H1 (cell line): ENCODE measurements around the gene TNPO3. TPM values are rescaled to one million over a fixed set of nuclear protein-coding genes. Genes with fewer than 3 reads are reported as not detected.

Source experiments
- CTCF ChIA-PET: fragments of 300-600 bp; sonication (Branson Sonifier 250); formaldehyde crosslinking; loops from one replicate; lab custom pipeline; 2021; ENCODE audit not compliant: partially characterized antibody; lab: Charles Lee
- POLR2A ChIA-PET: fragments of 300-600 bp; sonication (Branson Sonifier 250); formaldehyde crosslinking; loops from one replicate; lab custom pipeline; 2021; ENCODE audit warnings: inconsistent platforms; ENCODE audit not compliant: partially characterized antibody; lab: Charles Lee
- DNase-seq, 2 experiments: peaks; one replicate each; pipeline versions ENCODE4 v3.0.0 to v3.0.0-alpha.2; 2010 to 2022; ENCODE audit warnings: low spot score in 2 of 2, low read depth in 1 of 2, mixed read lengths in 1 of 2
- FAIRE-seq: peaks from 2 replicates; lab custom pipeline; 2011; peaks lifted over from hg19 to GRCh38; lab: Jason Lieb, UNC
- H2AFZ ChIP-seq: 2 replicates; pipeline ENCODE4 v1.8.1; 2012; ENCODE audit warnings: low read length, inconsistent platforms
- H2AK5ac ChIP-seq: 2 replicates; pipeline ENCODE4 v1.6.1; 2013; ENCODE audit warnings: low read depth, low read length
- H2BK120ac ChIP-seq: replicated peaks from 2 replicates; pipeline ENCODE3; 2013; ENCODE audit warnings: low read depth, low read length, inconsistent platforms
- H2BK12ac ChIP-seq: 2 replicates; pipeline ENCODE4 v1.6.1; 2013; ENCODE audit warnings: low read depth, low read length
- H2BK15ac ChIP-seq: 2 replicates; pipeline ENCODE4 v1.6.1; 2013; ENCODE audit warnings: low read length
- H2BK20ac ChIP-seq: 2 replicates; pipeline ENCODE4 v1.6.1; 2013; ENCODE audit warnings: low read length
- H2BK5ac ChIP-seq: 2 replicates; pipeline ENCODE4 v1.6.1; 2013; ENCODE audit warnings: low read depth, low read length
- H3K14ac ChIP-seq: 2 replicates; pipeline ENCODE4 v1.6.1; 2013; ENCODE audit warnings: inconsistent platforms; ENCODE audit not compliant: insufficient read length
- H3K18ac ChIP-seq: 2 replicates; pipeline ENCODE4 v1.6.1; 2013; ENCODE audit warnings: low read length; ENCODE audit errors: extremely low read depth
- H3K23ac ChIP-seq: 2 replicates; pipeline ENCODE4 v1.6.1; 2013; ENCODE audit warnings: inconsistent platforms; ENCODE audit not compliant: insufficient read length
- H3K23me2 ChIP-seq: 2 replicates; pipeline ENCODE4 v1.6.1; 2013; ENCODE audit warnings: low read depth, low read length
- H3K27ac ChIP-seq: 2 replicates; pipeline ENCODE4 v1.6.1; 2011; ENCODE audit warnings: low read depth, low read length, inconsistent platforms
- H3K27me3 ChIP-seq, 4 experiments: replicated peaks in 1 of 4; 1 replicate in 1 of 4; 2 replicates in 3 of 4; pipeline versions ENCODE4 v1.6.1 to v1.8.1; 2011 to 2013; ENCODE audit warnings: low read length in 3 of 4, mild to moderate bottlenecking in 3 of 4, inconsistent platforms in 2 of 4, mixed read lengths in 2 of 4, moderate library complexity in 1 of 4; ENCODE audit not compliant: control insufficient read depth in 3 of 4, insufficient read depth in 3 of 4; ENCODE audit errors: extremely low read depth in 1 of 4
- H3K36me3 ChIP-seq, 4 experiments: 2 replicates each; pipeline versions ENCODE4 v1.6.1 to v1.8.1; 2011 to 2013; ENCODE audit warnings: mild to moderate bottlenecking in 4 of 4, low read length in 3 of 4, moderate library complexity in 2 of 4, control low read depth in 1 of 4, inconsistent platforms in 1 of 4; ENCODE audit not compliant: insufficient read depth in 4 of 4, control insufficient read depth in 2 of 4
- H3K4ac ChIP-seq: replicated peaks from 2 replicates; pipeline ENCODE3; 2013; ENCODE audit warnings: low read length, low read depth, mixed read lengths, inconsistent platforms; ENCODE audit not compliant: insufficient read length
- H3K4me1 ChIP-seq, 4 experiments: replicated peaks in 1 of 4; 1 replicate in 1 of 4; 2 replicates in 3 of 4; pipeline versions ENCODE4 v1.6.1 to v1.8.1; 2011 to 2013; ENCODE audit warnings: low read length in 3 of 4, inconsistent platforms in 2 of 4, mixed read lengths in 1 of 4; ENCODE audit not compliant: insufficient read depth in 4 of 4, control insufficient read depth in 3 of 4
- H3K4me2 ChIP-seq, 2 experiments: 2 replicates each; pipeline versions ENCODE4 v1.6.1 to v1.8.1; 2011 to 2013; ENCODE audit warnings: low read depth in 2 of 2, low read length in 2 of 2, control low read depth in 1 of 2, inconsistent platforms in 1 of 2, mild to moderate bottlenecking in 1 of 2; ENCODE audit not compliant: insufficient read depth in 1 of 2
- H3K4me3 ChIP-seq, 4 experiments: fragments of 200-600, 300-600 bp in 1 of 4; sonication (generic), shearing (Covaris generic), sonication (Bioruptor Twin) in 1 of 4; 2 replicates each; pipeline versions ENCODE4 v1.5.1 to v1.8.1; 2011 to 2016; ENCODE audit warnings: low read length in 4 of 4, low read depth in 3 of 4, control low read depth in 2 of 4, inconsistent platforms in 2 of 4, mild to moderate bottlenecking in 2 of 4, mixed read lengths in 1 of 4, moderate library complexity in 1 of 4; ENCODE audit not compliant: insufficient read depth in 2 of 4; ENCODE audit errors: extremely low read depth in 1 of 4
- H3K56ac ChIP-seq: replicated peaks from 2 replicates; pipeline ENCODE3; 2013; ENCODE audit warnings: low read depth, mild to moderate bottlenecking, mixed read lengths, low read length, inconsistent platforms; ENCODE audit not compliant: insufficient read length
- H3K79me1 ChIP-seq: 2 replicates; pipeline ENCODE4 v1.6.1; 2013; ENCODE audit warnings: low read depth, low read length, control low read depth
- H3K79me2 ChIP-seq, 2 experiments: 2 replicates each; pipeline versions ENCODE4 v1.6.1 to v1.8.1; 2012 to 2013; ENCODE audit warnings: low read length in 2 of 2, mild to moderate bottlenecking in 2 of 2, inconsistent platforms in 1 of 2; ENCODE audit not compliant: insufficient read depth in 2 of 2, control insufficient read depth in 1 of 2
- H3K9ac ChIP-seq, 4 experiments: replicated peaks in 1 of 4; 1 replicate in 1 of 4; 2 replicates in 3 of 4; pipeline versions ENCODE4 v1.6.1 to v1.8.1; 2011 to 2013; ENCODE audit warnings: low read depth in 3 of 4, low read length in 3 of 4, control low read depth in 2 of 4, mild to moderate bottlenecking in 2 of 4, moderate library complexity in 2 of 4, inconsistent platforms in 1 of 4; ENCODE audit errors: extremely low read depth in 1 of 4
- H3K9me3 ChIP-seq, 2 experiments: 2 replicates each; pipeline versions ENCODE4 v1.6.1 to v1.8.1; 2012 to 2013; ENCODE audit warnings: mild to moderate bottlenecking in 2 of 2, moderate library complexity in 2 of 2, control low read depth in 1 of 2, inconsistent platforms in 1 of 2, low read depth in 1 of 2, low read length in 1 of 2, mixed read lengths in 1 of 2; ENCODE audit not compliant: insufficient read depth in 2 of 2
- H4K20me1 ChIP-seq, 2 experiments: replicated peaks in 1 of 2; 2 replicates each; pipeline versions ENCODE3 to v1.8.1; 2011 to 2013; ENCODE audit warnings: inconsistent platforms in 2 of 2, low read length in 2 of 2, mild to moderate bottlenecking in 1 of 2; ENCODE audit not compliant: insufficient read depth in 2 of 2, control insufficient read depth in 1 of 2
- H4K5ac ChIP-seq: 2 replicates; pipeline ENCODE4 v1.6.1; 2013; ENCODE audit warnings: low read length, low read depth, mixed read lengths, inconsistent platforms; ENCODE audit not compliant: insufficient read length
- H4K8ac ChIP-seq: 2 replicates; pipeline ENCODE4 v1.8.0; 2013; ENCODE audit warnings: mild to moderate bottlenecking, moderate library complexity, low read length, inconsistent platforms; ENCODE audit not compliant: insufficient read depth; ENCODE audit errors: extremely low read depth
- H4K91ac ChIP-seq: replicated peaks from 2 replicates; pipeline ENCODE3; 2013; ENCODE audit warnings: low read length, mixed read lengths, inconsistent platforms; ENCODE audit not compliant: insufficient read length
- BCL11A ChIP-seq, 2 experiments: IDR thresholded peaks; one replicate each; pipeline ENCODE4 v1.6.1; 2011; ENCODE audit warnings: low read depth in 2 of 2, low read length in 2 of 2, mild to moderate bottlenecking in 2 of 2
- EZH2 ChIP-seq: fragments of 200-600 bp; sonication (generic); IDR thresholded peaks from 2 replicates; pipeline ENCODE4 v1.7.1; 2012; ENCODE audit warnings: low read depth, mild to moderate bottlenecking, moderate library complexity, low read length, inconsistent platforms; ENCODE audit not compliant: severe bottlenecking
- FOSL1 ChIP-seq: IDR thresholded peaks from 2 replicates; pipeline ENCODE4 v1.6.1; 2011; ENCODE audit warnings: mild to moderate bottlenecking, low read depth, low read length, moderate library complexity; ENCODE audit not compliant: insufficient read depth
- GABPA ChIP-seq: IDR thresholded peaks from 2 replicates; pipeline ENCODE4 v1.6.1; 2011; ENCODE audit warnings: mild to moderate bottlenecking, low read length, moderate library complexity, borderline replicate concordance; ENCODE audit not compliant: insufficient read depth
- HDAC6 ChIP-seq: IDR thresholded peaks from one replicate; pipeline ENCODE4 v1.7.1; 2012; ENCODE audit warnings: low read depth, mild to moderate bottlenecking, inconsistent platforms, low read length, moderate library complexity
- RBBP5 ChIP-seq: IDR thresholded peaks from 2 replicates; pipeline ENCODE4 v1.7.1; 2012; ENCODE audit warnings: low read depth, mild to moderate bottlenecking, inconsistent platforms, low read length, moderate library complexity, borderline replicate concordance
- RFX5 ChIP-seq: IDR thresholded peaks from 2 replicates; pipeline ENCODE4 v1.6.1; 2011; ENCODE audit warnings: low read depth, low read length, improper control_type of control experiment, borderline replicate concordance
- SIX5 ChIP-seq: IDR thresholded peaks from 2 replicates; pipeline ENCODE4 v1.6.1; 2011; ENCODE audit warnings: mild to moderate bottlenecking, low read depth, low read length
- SP1 ChIP-seq: IDR thresholded peaks from 2 replicates; pipeline ENCODE4 v1.6.1; 2011; ENCODE audit warnings: low read depth, low read length
- SP2 ChIP-seq: IDR thresholded peaks from 2 replicates; pipeline ENCODE4 v1.6.1; 2012; ENCODE audit warnings: mild to moderate bottlenecking, low read length, inconsistent platforms
- TAF1 ChIP-seq: IDR thresholded peaks from 2 replicates; pipeline ENCODE4 v1.6.1; 2011; ENCODE audit warnings: mild to moderate bottlenecking, low read depth, low read length
- TBP ChIP-seq: IDR thresholded peaks from 2 replicates; pipeline ENCODE4 v1.6.1; 2011; ENCODE audit warnings: low read depth, low read length, improper control_type of control experiment
- WGBS, 2 experiments: shearing (Covaris generic) in 1 of 2; methylation state at CpG; one replicate each; pipeline versions ENCODE4 v1.1.6 to v1.1.7; 2013 to 2015; ENCODE audit warnings: low lambda C conversion rate in 2 of 2, mixed read lengths in 2 of 2, inconsistent platforms in 1 of 2, low coverage in 1 of 2, missing lambda C conversion rate in 1 of 2; ENCODE audit not compliant: insufficient replicate concordance in 2 of 2, insufficient coverage in 1 of 2, insufficient read length in 1 of 2; ENCODE audit errors: extremely low coverage in 1 of 2, missing lambda C conversion rate in 1 of 2; 5-methylcytosine and 5-hydroxymethylcytosine counted together
- polyA plus RNA-seq, 7 experiments: library from polyadenylated mRNA; depleted of rRNA in 3 of 7; stranded (reverse) in 5 of 7; unstranded in 2 of 7; fragments of >200 nt in 5 of 7; fragments of 200-250 nt in 2 of 7; gene quantifications; 1 replicate in 5 of 7; 2 replicates in 1 of 7; 4 replicates in 1 of 7; pipeline versions ENCODE4 v1.2.1 to v1.2.3, GENCODE V29; 2011 to 2013; ENCODE audit warnings: missing spikeins in 2 of 7, mixed read lengths in 2 of 7
- total RNA-seq: library from RNA; stranded (reverse); fragmentation: NEBNext Ultra II Directional; extraction: Animal tissue kit (Norgen Biotek cat#: 25700); gene quantifications from 2 replicates; pipeline ENCODE4 v1.2.1, GENCODE V29; 2021

The TNPO3 gene
- total and polyA plus RNA-seq, 2 of the 8 experiments (the other 6 are each of a cell fraction or from before 2014, with no cell fraction given): 67.6 to 99.2 TPM

- FAIRE-seq (no peak), DNase-seq (no peak)
- Histone ChIP-seq H3K14ac (no peak overlapping the region), H3K4me1 (no peaks in the 10 kb centered on the region), H4K5ac (no peak overlapping the region), H3K56ac (no peak overlapping the region), H2BK5ac (no peak overlapping the region), H3K9me3 (no peaks in the 10 kb centered on the region), H3K79me1 (no peaks in the 10 kb centered on the region), H2AFZ (no peak overlapping the region; the same call in 1 of the 2 replicates), H2BK15ac (no peak overlapping the region), H3K4me2 (no peak overlapping the region), H2AK5ac (no peak overlapping the region), H4K20me1 (no peaks in the 10 kb centered on the region), H3K27me3 (no peaks in the 10 kb centered on the region), H3K36me3 (no peaks in the 10 kb centered on the region), H4K8ac (no peak overlapping the region), H2BK12ac (no peak overlapping the region), H2BK120ac (no peak overlapping the region), H2BK20ac (no peak overlapping the region), H3K9ac (no peak overlapping the region), H3K79me2 (no peaks in the 10 kb centered on the region), H4K91ac (no peak overlapping the region), H3K18ac (no peak overlapping the region), H3K27ac (no peak overlapping the region), H3K23ac (no peak overlapping the region), H3K4ac (no peak overlapping the region), H3K23me2 (no peaks in the 10 kb centered on the region), H3K4me3 (no peak overlapping the region)
- WGBS, 2 experiments: 91% methylated on average over 5 of the region's 5 CpGs; no CpG with 5 or more reads in 1 of the 2 experiments
- POLR2A ChIA-PET: interaction anchor here (1.8 kb wide), 1 partner anchor 28 kb away, joined by 4 read pairs; the partner anchor contains the start of gene TNPO3
- CTCF ChIA-PET: interaction anchor here (0.6 to 2.5 kb wide), 8 partner anchors 9 to 884 kb away, joined by 3 to 9 read pairs (median 4); no protein-coding TSS in a partner anchor
- TF ChIP-seq TBP: no peak
- no peak for TF ChIP-seq GABPA
- TF ChIP-seq BCL11A (IDR thresholded peaks at IDR 0.05; ENCODE audit: low read depth in 2 of 2, low read length in 2 of 2): no peak
- TF ChIP-seq RFX5: no peak
- TF ChIP-seq RBBP5: no peak
- TF ChIP-seq SP1: no peak
- no peak for TF ChIP-seq EZH2
- no peak for TF ChIP-seq FOSL1
- no peak for TF ChIP-seq HDAC6
- no peak for TF ChIP-seq SP2
- TF ChIP-seq TAF1: no peak
- no peak for TF ChIP-seq SIX5
Observed at GRCh38 chr7:129083525-129083924, 28.6 kb upstream of the TNPO3 start.
